Transverse colon (tissue), 4 donors: ENCODE data around the gene SUMF1.

Experiments
- CTCF ChIP-seq, 5 experiments: fragments of 200-600 bp in 3 of 5; fragments of 450-650 bp in 2 of 5; sonication (generic) in 3 of 5; IDR thresholded peaks; 1 replicate in 2 of 5; 2 replicates in 3 of 5; pipeline ENCODE4 v1.5.1; 2016 to 2017; ENCODE audit warnings: antibody characterized with exemption in 5 of 5, inconsistent platforms in 3 of 5, mild to moderate bottlenecking in 2 of 5, moderate library complexity in 1 of 5
- EP300 ChIP-seq: sonication (generic); formaldehyde crosslinking; IDR thresholded peaks from one replicate; pipeline ENCODE4 v1.6.1; 2017; ENCODE audit warnings: antibody characterized with exemption, low read depth
- POLR2A ChIP-seq: fragments of 450-650 bp; IDR thresholded peaks from one replicate; pipeline ENCODE4 v1.6.1; 2016; ENCODE audit warnings: antibody characterized with exemption, mild to moderate bottlenecking, moderate library complexity
- POLR2AphosphoS5 ChIP-seq, 3 donors: sonication (generic); formaldehyde crosslinking; IDR thresholded peaks; one replicate each; pipeline ENCODE4 v1.6.1; 2016; ENCODE audit warnings: antibody characterized with exemption in 3 of 3

- TF ChIP-seq EP300 (no peak), POLR2AphosphoS5 (IDR thresholded peaks at IDR 0.05) (no peak), CTCF (IDR thresholded peaks at IDR 0.05) (no peak), POLR2A (no peak)
Observed at GRCh38 chr3:4413467-4413866, 53.6 kb downstream of the SUMF1 start.
